ENCODE measurements around the gene ZNF808. TPM values are rescaled to one million over a fixed set of nuclear protein-coding genes. Genes with fewer than 3 reads are reported as not detected.
"Not testable (repeated sequence)": the region's sequence is repeated elsewhere in the genome, so short reads cannot be mapped to it uniquely, and the experiment has no call there.

The ZNF808 gene
- total RNA-seq, 2 donors from 2014 or later, result 34.9 to 35.7 TPM

GRCh38 chr19:52532480-52532879 is 5.0 kb downstream of the ZNF808 start:
- no peak for ATAC-seq

DNA sequence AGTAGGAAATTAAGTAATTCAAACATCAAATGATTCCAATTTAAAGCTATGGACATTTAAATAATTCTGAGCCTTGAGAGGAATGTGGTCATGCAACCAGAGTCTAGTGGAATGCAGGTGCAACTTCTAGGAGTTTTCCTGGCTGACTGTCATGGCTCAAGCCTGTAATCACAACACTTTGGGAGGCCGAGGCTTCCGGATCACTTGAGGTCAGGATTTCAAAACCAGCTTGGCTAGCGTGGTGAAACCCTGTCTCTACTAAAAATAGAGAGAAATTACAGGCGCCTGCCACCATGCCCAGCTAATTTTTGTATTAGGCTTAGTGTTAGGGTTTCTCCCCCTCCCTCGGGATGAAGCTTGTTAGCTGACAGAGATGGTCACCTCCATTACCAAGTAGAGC is 6.4 kb downstream of the ZNF808 start:
- ATAC-seq, result no peak
- no peak for DNase-seq
- intact Hi-C loops (cut with DNase I, micrococcal nuclease), result no loop called here

More at GRCh38 chr19:52532480-52532879, 5.0 kb downstream of the ZNF808 start:
- intact Hi-C loops (cut with DNase I, micrococcal nuclease), result no loop called here
- DNase-seq, result no peak

GRCh38 chr19:52535385-52535770 is 7.9 kb downstream of the ZNF808 start:
- peak in 1 of 2 donors; percentile 27 for DNase-seq
- ATAC-seq; intact Hi-C loops (cut with DNase I, micrococcal nuclease): not testable (repeated sequence)

DNA sequence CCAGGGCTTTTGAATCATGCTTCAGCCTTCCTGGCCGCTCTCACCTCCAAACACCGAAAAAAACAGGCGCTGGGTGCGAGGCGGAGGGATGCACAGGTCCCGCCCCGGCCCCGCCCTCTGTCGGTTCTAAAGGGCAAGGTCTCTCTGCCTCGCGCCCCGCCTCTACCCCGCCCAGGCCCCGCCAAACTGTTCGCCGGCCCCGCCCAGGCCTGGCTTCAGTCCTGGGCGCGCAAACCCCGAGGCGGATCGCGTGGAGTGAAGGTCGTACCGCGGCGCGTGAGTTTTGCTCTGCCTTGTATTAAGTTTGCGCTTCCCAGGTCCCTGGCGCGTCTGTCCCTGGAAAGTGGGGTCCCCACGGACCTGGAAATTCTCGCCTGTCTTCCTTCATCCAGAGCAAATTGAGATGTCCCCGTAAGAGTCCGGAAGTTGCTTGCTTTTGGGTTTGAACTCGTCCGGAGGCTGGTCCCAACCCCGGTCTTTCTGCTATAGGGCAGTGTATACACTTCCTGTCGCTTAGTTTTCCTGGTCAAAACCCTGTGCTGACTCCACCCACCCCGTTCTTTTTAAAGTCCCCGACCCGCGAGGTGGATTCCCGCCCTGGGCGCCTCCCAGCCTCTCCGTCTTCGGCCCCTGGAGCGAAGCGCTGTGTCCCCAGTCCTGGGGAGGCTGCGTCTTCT is 8.4 kb downstream of the ZNF808 start:
- ATAC-seq (peak; percentile 71), DNase-seq (peak; percentile 67 to 86)
- intact Hi-C loops (cut with DNase I, micrococcal nuclease), result no loop called here

DNA sequence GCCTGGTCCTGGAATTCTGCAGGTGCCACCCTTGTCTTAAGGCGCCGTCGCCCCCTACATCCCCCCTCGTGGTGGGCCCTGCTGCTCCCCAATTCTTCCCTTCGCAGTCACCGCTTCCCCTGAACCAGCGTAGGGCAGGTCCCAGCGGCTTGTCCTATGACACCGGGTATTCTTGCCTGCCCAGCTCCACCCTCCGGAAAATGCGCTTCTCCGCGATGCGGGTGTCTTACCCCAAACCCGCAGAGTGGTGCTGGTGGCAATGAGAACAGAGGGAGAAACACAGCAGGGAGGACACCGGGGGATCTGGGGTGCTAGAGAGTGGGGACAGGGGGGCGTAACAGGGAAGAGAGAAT is 9.0 kb downstream of the ZNF808 start:
- no peak for DNase-seq
- intact Hi-C loops (cut with DNase I, micrococcal nuclease), result no loop called here
- ATAC-seq, result no peak

GRCh38 chr19:52538815-52539214 is 11.3 kb downstream of the ZNF808 start:
- intact Hi-C loops (cut with DNase I, micrococcal nuclease), result not testable (repeated sequence)

GRCh38 chr19:52541176-52541575 is 13.7 kb downstream of the ZNF808 start:
- ATAC-seq; DNase-seq; intact Hi-C loops (cut with DNase I, micrococcal nuclease): not testable (repeated sequence)

More at GRCh38 chr19:52538815-52539214, 11.3 kb downstream of the ZNF808 start:
- DNase-seq, ATAC-seq: not testable (repeated sequence)

DNA sequence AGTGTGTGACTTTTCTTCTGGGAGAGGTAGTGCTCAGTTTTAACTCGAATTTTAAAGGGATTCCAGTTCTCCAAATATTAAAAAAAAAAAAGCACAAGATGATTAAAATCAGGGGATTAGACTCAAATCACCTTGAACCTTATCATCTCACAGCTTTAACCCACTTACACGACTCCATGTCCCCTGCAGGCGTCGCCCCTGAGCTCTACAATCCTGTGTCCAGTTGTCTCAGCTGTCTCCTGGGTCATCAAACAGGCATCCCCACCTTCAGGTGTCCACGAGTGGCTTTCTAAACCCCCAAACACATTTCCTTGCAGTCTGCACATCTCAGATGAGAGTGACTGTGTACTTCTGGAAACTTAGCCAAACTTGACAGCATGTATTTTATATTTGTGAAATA is 14.1 kb downstream of the ZNF808 start:
- intact Hi-C loops (cut with DNase I, micrococcal nuclease), result no loop called here
- ATAC-seq (no peak), DNase-seq (no peak)

DNA sequence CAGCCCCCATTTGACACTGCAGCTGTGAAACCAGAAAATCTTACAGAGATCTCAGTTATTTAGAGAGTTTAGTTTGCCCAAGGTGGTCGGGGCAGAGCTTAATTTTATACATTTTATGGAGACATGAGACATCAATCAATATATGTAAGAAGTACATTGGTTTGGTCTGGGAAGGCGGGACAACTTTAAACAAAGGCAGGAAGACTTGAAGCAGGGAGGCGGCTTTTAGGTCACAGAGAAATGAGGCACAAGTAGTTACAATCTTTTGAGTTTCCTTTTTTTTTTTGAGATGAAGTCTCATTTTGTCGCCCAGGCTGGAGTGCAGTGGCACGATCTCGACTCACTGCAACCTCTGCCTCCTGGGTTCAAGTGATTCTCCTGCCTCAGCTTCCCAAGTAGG is 15.1 kb downstream of the ZNF808 start:
- intact Hi-C loops (cut with DNase I, micrococcal nuclease); DNase-seq; ATAC-seq: not testable (repeated sequence)

- DNase-seq (no peak), ATAC-seq (no peak)
- intact Hi-C loops (cut with DNase I, micrococcal nuclease), result no loop called here
These were observed 15.7 kb downstream of the ZNF808 start for GRCh38 chr19:52542984-52543664.

- intact Hi-C loops (cut with DNase I, micrococcal nuclease), result no loop called here
- no peak for DNase-seq
- no peak for ATAC-seq
These were observed 26.9 kb downstream of the ZNF808 start for GRCh38 chr19:52554216-52554971.

GRCh38 chr19:52557231-52557995 is 29.9 kb downstream of the ZNF808 start:
- intact Hi-C loops (cut with DNase I, micrococcal nuclease), result no loop called here
- DNase-seq, result no peak
- ATAC-seq, result no peak

DNA sequence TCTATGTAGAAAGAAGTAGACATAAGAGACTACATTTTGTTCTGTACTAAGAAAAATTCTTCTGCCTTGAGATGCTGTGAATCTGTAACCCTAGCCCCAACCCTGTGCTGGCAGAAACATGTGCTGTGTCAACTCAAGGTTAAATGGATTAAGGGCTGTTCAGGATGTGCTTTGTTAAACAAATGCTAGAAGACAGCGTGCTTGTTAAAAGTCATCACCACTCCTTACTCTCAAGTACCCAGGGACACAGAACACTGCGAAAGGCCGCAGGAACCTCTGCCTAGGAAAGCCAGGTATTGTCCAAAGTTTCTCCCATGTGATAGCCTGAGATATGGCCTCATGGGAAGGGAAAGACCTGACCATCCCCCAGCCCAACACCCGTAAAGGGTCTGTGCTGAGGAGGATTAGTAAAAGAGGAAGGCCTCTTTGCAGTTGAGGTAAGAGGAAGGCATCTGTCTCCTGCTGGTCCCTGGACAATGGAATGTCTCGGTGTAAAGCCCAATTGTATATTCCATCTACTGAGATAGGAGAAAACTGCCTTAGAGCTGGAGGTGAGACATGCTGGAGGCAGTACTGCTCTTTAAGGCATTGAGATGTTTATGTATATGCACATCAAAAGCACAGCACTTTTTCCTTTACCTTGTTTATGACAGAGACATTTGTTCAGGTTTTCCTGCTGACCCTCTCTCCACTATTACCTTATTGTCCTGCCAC is 31.4 kb downstream of the ZNF808 start:
- intact Hi-C loops (cut with DNase I, micrococcal nuclease); ATAC-seq; DNase-seq: not testable (repeated sequence)

DNA sequence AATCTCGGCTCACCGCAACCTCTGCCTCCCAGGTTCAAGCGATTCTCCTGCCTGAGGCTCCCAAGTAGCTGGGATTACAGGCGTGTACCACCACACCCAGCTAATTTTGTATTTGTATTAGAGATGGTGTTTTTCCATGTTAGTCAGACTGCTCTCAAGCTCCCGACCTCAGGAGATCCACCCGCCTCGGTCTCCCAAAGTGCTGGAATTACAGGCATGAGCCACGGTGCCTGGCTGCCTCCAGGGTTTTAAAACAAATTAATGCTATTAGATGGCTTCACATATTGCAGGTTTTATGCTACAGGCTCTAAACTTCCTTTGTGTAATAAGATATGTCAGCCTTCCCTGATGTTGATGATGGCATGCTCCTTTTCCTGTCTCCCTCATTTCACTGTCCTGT is 34.1 kb downstream of the ZNF808 start:
- intact Hi-C loops (cut with DNase I, micrococcal nuclease); ATAC-seq; DNase-seq: not testable (repeated sequence)

DNA sequence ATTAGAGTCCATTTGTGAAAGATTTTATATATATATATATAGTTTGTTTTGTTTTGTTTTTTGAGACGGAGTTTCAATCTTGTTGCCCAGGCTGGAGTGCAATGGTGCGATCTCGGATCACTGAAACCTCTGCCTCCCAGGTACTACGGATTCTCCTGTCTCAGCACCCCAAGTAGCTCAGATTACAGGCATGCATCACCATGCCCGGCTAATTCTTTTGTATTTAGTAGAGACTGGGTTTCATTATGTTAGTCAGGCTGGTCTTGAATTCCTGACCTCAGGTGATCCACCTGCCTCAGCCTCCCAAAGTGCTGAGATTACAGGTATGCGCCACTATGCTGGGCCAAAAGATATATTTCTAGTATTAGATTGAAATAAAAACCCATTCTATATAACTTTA is 38.7 kb downstream of the ZNF808 start:
- intact Hi-C loops (cut with DNase I, micrococcal nuclease), result no loop called here
- DNase-seq (no peak), ATAC-seq (no peak)

DNA sequence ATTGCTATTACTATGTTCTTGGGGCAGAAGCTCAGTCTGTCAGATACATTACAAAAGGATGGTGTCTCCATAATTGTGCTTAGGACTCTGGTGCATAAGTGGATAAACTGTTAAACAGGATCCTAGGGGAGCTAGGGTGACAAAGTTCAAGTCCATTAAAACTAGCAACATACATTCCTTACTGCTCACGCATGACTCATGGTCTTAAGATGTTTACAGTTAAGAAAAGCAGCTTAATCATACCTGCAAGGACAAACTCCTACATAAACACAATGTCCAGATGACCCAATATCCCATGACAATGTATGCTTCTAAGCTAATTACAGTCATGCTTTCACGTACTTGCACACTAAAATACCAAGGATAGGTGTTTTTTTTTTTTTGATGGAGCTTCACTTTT is 39.1 kb downstream of the ZNF808 start:
- intact Hi-C loops (cut with DNase I, micrococcal nuclease), result no loop called here
- ATAC-seq, result no peak
- no peak for DNase-seq

DNA sequence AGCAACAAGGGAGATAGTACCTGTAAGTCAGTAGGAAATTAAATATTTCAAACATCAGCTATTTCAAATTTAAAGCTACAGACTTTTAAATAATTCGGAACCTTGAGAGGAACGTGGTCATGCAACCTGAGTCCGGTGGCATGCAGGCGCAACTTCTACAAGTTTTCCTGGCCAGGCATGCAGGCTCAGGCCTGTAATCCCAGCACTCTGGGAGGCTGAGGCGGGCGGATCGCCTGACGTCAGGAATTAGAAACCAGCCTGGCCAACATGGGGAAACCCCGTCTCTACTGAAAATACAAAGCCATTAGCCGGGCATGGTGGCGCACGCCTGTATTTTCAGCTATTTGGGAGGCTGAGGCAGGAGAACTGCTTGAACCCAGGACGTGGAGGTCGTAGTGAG is 40.5 kb downstream of the ZNF808 start:
- intact Hi-C loops (cut with DNase I, micrococcal nuclease), result no loop called here
- ATAC-seq (no peak), DNase-seq (no peak)

- intact Hi-C loops (cut with DNase I, micrococcal nuclease), result not testable (repeated sequence)
- DNase-seq, result peak; percentile 30 to 34
- ATAC-seq, result peak; percentile 19
These were observed 42.2 kb downstream of the ZNF808 start for GRCh38 chr19:52569638-52569999.

Measured in left colon (tissue), 2 donors.